Measurements from ENCODE around the gene DCT. TPM values are rescaled to one million over a fixed set of nuclear protein-coding genes. Genes with fewer than 3 reads are reported as not detected.

The DCT gene
- total RNA-seq, 1 donor: under 0.01 TPM

DNA sequence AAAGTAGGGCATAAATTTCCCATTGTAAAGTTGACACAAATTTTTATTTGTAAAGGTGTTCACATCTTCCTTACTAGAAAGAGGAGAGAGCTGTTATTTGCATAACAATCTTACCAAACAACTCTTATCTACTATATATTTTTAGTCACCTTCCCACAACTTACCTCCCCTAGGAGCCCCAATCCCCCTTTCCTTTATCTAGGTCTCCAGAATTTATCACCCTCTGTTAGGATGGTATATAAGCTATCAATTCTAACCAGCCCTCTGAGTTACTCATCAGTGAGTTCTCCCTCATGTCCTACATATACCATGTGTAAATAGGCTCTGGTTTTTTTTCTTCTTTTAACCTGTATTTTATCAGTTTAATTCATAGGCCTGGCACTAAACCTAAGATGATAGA is 62.2 kb downstream of the DCT start:
- no peak for DNase-seq (ENCODE audit: low read depth)
- H3K4me3 ChIP-seq (ENCODE audit: low read depth, low read length): no peak overlapping the region
- TF ChIP-seq, protein P1, sequence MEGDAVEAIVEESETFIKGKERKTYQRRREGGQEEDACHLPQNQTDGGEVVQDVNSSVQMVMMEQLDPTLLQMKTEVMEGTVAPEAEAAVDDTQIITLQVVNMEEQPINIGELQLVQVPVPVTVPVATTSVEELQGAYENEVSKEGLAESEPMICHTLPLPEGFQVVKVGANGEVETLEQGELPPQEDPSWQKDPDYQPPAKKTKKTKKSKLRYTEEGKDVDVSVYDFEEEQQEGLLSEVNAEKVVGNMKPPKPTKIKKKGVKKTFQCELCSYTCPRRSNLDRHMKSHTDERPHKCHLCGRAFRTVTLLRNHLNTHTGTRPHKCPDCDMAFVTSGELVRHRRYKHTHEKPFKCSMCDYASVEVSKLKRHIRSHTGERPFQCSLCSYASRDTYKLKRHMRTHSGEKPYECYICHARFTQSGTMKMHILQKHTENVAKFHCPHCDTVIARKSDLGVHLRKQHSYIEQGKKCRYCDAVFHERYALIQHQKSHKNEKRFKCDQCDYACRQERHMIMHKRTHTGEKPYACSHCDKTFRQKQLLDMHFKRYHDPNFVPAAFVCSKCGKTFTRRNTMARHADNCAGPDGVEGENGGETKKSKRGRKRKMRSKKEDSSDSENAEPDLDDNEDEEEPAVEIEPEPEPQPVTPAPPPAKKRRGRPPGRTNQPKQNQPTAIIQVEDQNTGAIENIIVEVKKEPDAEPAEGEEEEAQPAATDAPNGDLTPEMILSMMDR (IDR thresholded peaks at IDR 0.05; ENCODE audit: insufficient read depth, low read length): no peak

DNA sequence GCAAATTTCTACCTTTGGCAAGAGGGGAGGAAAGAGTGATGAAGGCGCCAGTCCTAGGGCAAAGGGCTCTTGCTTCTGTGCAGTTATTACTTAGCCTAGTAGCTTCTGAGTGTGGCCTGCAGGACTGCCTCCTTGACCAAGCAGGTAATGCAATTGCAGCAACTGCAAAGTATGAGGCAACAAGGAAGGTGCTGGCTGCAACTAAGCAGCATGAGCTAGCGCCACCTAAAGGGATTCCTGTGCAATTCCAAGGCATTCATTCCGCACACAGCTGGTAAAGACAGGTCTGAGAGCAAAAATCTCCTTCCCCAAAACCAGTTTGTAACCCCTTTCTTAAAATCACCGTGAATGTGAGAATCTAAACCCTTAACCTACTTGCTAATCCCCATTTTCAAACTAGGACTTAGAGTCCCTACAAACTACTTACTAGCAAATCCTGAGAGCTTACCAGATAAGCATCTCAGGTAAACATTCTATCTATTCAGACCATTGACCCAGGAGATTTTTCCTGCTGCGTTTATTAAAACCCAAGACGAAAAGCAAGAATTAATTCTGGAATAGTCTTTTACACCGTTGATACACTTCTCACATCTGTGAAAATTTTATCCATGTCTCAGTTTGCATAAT is 62.9 kb downstream of the DCT start:
- DNase-seq (ENCODE audit: low read depth): no peak
- TF ChIP-seq, protein P1 (IDR thresholded peaks at IDR 0.05; ENCODE audit: insufficient read depth, low read length): peak; percentile 29
- no peak overlapping the region for H3K4me3 ChIP-seq (ENCODE audit: low read depth, low read length)

DNA sequence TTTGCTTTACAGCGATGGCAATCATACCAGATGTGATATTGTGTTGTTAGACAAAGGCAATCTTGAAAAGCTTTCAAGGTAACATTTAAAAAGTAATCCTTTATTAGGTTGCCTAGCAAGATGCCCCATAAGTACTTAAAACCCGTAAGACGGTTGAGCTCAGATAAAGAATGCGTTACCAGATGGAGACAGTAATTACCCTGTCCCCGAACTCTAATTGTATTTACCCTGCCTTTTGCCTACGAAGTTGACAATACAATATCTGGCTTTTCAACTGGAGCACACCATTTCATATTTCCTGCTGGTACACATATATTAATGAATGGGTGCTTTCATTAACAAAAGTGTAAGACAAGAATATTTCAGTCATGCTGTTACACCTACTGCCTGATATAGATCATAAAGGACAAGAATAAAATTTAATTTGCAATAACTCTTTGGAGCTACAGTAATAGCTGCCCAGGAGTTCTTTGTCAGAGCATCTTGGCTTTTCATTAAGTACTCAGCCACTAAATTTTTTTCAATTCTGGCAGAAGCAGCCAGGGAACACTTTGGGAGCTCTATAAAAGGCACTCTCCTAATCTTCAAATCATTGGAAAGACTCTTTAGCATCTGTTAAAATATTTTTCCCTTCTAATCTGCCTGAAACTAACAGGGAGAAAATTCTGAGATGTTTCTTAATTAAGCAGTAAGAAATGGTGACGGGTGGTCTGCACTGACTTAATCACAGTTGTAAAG is 63.8 kb downstream of the DCT start:
- TF ChIP-seq, protein P1 (IDR thresholded peaks at IDR 0.05; ENCODE audit: insufficient read depth, low read length): no peak
- no peak for DNase-seq (ENCODE audit: low read depth)
- no peak overlapping the region for H3K4me3 ChIP-seq (ENCODE audit: low read depth, low read length)

DNA sequence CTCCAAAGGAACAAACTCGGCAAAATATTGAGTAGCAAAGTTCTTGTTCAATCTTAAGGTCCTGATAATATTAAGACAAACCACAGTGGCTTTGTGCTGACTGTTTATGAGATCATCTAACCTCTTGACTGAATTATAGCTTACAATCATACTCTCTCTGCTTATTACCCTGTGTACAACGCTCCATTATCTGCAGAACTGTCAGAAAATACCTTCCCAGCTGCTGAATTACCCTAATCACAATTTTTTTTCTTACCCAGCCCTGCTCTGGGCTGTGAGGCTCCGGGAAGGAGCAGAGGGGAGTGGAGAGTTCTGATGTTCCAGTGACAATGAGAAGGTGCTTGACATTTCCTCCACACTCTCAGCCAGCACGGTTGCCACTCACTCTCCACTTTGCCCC is 64.8 kb downstream of the DCT start:
- TF ChIP-seq, protein P1 (IDR thresholded peaks at IDR 0.05; ENCODE audit: insufficient read depth, low read length): no peak
- no peak for DNase-seq (ENCODE audit: low read depth)
- no peak overlapping the region for H3K4me3 ChIP-seq (ENCODE audit: low read depth, low read length)

DNA sequence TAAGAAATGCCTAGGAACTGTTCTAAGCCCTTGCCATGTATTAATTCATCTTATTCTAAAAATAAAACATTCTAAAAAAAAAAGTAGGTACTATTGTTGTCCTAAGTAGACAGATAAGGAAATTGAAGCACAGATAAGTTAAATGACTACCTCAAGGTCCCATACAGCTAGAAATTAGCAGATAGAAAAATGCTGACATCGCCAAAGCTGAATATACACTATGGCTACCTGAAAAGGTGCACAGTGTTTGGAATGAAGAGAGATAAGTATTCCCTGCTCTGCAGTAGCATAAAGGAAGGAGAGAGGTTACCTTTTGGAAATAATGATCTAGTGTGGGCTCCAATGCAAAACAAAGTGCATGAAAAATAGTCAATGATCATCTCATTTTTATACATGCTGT is 65.3 kb downstream of the DCT start:
- DNase-seq (ENCODE audit: low read depth): no peak
- TF ChIP-seq, protein P1 (IDR thresholded peaks at IDR 0.05; ENCODE audit: insufficient read depth, low read length): no peak
- H3K4me3 ChIP-seq (ENCODE audit: low read depth, low read length): no peak overlapping the region

DNA sequence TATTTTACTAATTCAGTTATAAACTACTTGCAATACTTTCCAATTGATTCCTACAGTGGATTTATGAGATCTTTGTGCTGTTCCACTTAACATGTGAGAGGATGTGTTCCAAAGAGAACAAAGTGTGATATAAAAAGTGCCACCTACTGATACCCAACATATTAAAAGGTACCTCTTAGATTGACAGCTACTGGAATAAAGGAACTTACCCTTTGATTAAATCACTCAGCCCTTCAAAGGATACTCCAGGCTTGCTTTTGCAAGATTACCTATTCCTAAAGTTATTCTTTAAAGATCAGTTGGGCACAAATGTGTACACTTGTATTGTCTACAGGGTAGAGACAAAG is 65.9 kb downstream of the DCT start:
- no peak overlapping the region for H3K4me3 ChIP-seq (ENCODE audit: low read depth, low read length)
- TF ChIP-seq, protein P1 (IDR thresholded peaks at IDR 0.05; ENCODE audit: insufficient read depth, low read length): no peak
- no peak for DNase-seq (ENCODE audit: low read depth)

Measured in fibroblast of the aortic adventitia (primary cell).